HG02763 (cell line): ENCODE data around the gene TFDP2.

ENCODE experiments used
- ATAC-seq: cut with Tn5 transposase; IDR thresholded peaks from one replicate; pipeline ENCODE4 v1.9.1; 2021; ENCODE audit warnings: mild to moderate bottlenecking, moderate library complexity; ENCODE audit not compliant: unreplicated experiment

Gene TFDP2

DNA sequence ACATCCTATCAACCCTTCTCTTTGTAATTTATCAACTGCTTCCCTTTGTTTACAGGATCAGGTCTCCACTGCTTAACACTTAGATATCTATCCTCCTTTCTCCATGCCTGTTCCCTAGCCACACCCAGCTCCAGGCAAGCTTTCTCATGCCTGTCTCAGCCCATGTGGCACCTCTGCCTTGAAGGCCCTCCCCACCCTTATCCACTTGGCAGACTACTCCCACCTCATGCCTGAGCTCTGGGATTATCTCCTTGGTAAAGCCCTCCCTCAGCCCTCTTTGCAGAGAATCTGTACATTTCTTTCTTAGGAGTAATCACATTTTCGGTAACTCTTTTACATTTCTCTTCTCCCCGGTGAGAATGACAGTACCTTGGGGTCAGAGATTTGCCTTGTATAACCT, 176.9 kb downstream of the TFDP2 start:
- ATAC-seq, result no peak

DNA sequence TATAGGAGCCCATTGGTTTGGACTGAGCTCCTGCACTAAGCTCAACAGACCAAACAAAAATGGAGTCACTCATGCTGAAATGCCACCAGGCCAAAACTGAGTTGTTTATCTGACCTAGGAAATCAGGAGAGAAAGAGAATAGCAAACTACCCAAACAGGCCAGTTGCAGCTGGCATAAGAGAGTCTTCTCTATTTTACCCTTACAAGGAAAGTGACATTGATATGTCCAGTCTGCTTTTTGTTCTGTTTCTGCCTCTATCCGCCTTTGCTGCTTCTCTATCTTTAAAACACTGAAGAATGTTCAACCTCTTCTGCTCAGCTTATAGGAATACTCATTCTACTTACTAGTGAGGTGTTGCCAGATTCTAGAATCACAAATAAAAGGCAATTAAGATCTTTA, 177.8 kb downstream of the TFDP2 start:
- ATAC-seq, result no peak

DNA sequence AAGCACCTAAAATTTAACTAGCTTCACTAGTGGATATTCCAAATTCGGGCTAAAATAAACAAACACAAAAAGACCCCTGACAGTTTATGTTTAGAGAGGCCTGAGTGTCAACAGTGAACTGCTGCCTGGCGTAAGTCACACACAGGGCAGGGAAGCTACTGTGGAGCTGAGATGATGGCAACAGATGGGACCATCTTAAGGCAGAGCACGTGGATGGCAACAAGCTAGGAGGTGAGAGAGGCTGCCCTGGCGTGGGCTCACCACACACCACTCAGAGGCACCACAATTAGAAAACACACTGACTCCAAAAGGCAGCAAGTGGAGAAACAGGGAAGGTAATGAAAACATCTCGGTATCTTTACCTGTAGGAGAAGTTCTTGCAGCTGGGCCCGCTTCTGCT, 179.6 kb downstream of the TFDP2 start:
- ATAC-seq, result no peak

GRCh38 chr3:141965471-141965870, 183.9 kb downstream of the TFDP2 start:
- no peak for ATAC-seq

- no peak for ATAC-seq
These were observed 186.0 kb downstream of the TFDP2 start for GRCh38 chr3:141963301-141963700.

DNA sequence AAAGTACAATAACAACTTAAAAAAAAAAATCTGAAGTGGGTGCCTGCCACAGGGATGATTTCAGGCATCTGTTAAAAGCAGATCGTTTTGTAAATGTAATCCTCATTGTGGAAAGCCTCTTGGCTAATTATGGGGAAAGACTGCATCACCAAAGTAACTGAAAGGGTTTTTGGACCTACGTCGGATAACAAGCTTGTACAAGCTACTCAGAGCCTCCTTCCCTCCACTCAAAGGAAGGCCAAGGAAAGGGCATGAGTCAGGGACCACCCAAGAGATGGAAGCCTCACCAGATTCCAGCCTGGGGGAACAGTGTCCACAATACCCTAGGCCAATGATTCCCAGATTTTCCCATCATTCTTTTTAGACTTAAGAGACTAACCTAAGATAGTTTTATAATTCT, 188.6 kb downstream of the TFDP2 start:
- ATAC-seq, result no peak

- no peak for ATAC-seq
These were observed 189.5 kb downstream of the TFDP2 start for GRCh38 chr3:141959589-141960554.

GRCh38 chr3:141955175-141955574, 194.2 kb downstream of the TFDP2 start:
- no peak for ATAC-seq

- ATAC-seq, result no peak
These were observed 196.7 kb downstream of the TFDP2 start for GRCh38 chr3:141952611-141953010.

GRCh38 chr3:141950572-141951493, 198.5 kb downstream of the TFDP2 start:
- ATAC-seq, result no peak

- ATAC-seq, result no peak
These were observed 199.4 kb downstream of the TFDP2 start for GRCh38 chr3:141949972-141950371.

- ATAC-seq, result no peak
These were observed 199.9 kb downstream of the TFDP2 start for GRCh38 chr3:141949399-141949798.

DNA sequence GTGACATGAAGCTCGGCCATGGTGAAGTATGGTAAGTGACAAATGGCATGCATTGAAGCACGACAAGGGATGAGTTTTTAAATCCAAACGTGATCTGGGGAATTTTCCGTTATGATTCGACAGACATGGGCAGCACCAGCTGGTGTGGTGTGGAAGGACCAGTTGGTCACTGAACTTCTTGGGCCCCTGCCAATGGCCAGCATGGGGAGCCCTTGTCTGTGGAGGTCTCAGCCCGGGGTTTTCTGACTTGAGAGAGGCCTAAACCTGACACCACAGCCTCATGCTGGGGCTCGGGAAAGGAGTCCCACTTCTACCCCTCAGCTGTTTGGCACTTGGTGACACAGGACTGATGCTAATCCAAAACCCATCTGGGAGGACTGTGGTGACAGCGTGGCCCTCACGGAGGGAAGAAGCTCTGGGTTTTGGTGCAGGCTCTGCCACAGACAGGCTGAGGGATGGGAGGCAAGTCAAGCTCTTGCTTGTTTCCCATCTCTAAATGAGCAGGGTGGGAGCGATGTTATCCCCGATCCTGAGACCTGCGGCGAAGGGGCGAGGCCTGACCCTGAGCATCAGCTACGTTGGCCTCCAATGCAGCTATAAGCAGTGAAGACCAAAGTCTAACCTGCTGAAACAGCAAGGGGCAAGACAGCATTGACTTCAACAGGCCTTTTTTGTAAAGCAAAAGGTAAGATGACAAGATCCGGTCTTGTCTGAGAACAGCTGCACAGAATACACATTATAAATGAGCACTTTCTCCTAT, 203.4 kb downstream of the TFDP2 start:
- ATAC-seq, result no peak

- ATAC-seq, result no peak
These were observed 207.3 kb downstream of the TFDP2 start for GRCh38 chr3:141942006-141942405.

DNA sequence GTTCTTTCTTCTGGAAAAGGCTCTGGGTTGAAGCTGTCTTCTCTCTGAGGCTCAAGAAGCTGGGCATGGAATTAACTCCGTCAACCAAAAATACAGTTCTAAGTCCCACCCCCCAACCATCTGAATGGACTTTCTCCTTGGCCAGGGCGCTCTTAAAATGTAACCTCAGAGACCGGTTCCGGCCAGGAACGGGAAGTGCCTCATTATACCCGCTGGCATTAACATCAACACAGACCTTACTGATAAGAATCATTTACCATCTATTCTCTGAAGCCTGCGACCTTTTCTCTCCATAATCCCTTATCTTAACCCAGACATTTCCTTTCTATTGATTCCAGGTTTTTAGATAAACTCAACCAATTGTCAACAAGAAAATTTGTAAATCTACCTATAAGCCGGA, 208.3 kb downstream of the TFDP2 start:
- no peak for ATAC-seq

GRCh38 chr3:141940194-141940776, 209.1 kb downstream of the TFDP2 start:
- no peak for ATAC-seq

GRCh38 chr3:141939759-141940158, 209.6 kb downstream of the TFDP2 start:
- ATAC-seq, result no peak

- no peak for ATAC-seq
These were observed 211.3 kb downstream of the TFDP2 start for GRCh38 chr3:141938011-141938500.

GRCh38 chr3:141934354-141934753, 215.0 kb downstream of the TFDP2 start:
- no peak for ATAC-seq
